HG03280 (cell line): Measurements from ENCODE around the gene TM9SF4.

Experiments
- ATAC-seq: cut with Tn5 transposase; IDR thresholded peaks from one replicate; pipeline ENCODE4 v1.9.1; 2021; ENCODE audit warnings: mild to moderate bottlenecking, moderate library complexity; ENCODE audit not compliant: unreplicated experiment

The TM9SF4 gene

DNA sequence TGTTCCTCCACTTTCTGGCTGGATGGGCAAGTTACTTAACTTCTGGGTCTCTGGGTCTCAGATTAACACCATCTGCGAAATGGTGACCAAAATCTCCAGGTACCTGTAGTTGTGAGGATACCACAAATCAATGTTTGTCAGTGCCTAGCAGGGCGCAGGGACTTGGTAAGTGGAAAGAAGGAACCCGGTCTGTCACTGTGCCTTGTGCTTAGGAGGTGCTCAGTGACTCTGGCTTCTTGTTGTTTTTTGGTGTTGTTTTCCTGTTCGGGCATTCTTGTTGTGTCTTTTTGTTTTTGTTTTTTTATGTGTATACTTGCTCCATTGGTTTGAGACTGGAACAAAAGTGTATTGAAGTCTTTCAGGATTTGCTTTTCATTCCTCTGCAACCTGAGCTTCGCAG is 17.8 kb downstream of the TM9SF4 start:
- ATAC-seq, result no peak

DNA sequence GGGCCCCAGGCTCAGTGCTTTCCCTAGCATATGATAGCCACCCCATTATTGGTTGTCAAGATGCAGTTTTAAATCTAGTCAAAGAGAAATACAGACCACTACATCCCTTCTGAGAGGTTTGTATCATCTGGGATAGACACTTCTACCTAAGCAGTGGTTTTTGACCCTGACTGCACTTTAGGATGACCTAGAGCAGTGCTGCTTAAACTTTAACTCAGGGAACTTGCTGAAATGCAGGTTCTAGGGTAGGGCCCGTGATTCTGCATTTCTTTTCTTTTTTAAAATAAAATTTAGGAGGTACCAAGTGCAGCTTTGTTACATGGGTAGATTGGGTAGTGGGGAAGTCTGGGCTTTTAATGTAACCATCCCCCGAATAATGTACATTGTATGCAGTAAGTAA is 18.7 kb downstream of the TM9SF4 start:
- ATAC-seq, result no peak

DNA sequence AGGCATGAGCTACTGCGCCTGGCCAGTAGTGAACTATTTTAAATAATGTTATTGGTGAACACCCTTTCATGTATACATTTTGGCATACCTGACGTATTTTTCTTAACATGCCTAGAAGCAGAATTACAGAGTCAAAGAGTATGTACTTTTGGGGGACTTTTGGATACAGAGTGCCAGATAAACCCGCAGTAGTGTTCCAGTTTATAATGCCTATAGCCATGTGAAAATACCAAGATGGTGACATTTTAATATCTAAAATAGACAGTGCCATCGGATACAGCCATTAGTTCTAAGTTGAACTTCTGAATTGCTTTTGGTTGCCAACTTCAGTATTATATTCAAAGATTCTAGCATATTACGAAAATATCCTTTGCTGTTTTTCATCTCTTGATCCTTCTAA is 20.3 kb downstream of the TM9SF4 start:
- no peak for ATAC-seq

DNA sequence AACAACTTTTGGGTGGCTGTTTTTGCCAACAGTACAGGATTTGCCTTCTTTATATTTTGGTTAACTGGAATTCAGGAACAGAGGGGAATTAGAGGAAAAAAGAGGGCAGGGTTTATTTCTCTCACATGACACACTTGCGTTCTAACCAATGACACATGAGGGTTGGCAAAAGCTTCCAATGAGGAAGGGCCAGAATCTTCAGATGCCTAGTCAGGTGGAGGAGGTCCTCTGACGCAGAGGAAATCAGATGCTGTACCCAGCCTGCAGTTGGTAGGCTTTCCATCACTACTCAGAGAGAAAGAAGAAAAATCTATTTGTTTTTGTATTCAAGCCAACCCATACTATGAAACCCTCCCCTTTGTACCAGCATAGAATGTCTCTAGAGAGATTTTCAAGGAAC is 20.8 kb downstream of the TM9SF4 start:
- ATAC-seq, result no peak

DNA sequence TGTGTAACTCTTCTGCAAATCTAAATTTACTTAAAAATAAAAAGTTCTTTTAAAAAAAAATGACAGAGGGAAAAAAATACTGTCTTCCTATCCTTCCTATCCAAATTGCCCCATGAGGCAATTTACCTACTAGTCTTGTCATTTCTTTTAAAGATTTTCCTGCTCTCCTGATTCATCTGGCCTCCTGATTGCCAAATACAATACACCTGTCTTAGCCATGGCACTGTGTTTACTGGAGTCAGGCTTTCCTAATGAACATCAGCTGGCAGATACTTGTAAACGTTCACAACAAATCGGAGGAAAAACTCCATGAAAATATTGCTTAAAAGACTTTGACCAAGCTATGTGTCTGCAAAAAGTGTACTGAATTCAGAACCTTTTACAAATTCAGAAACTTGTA is 21.5 kb downstream of the TM9SF4 start:
- no peak for ATAC-seq

DNA sequence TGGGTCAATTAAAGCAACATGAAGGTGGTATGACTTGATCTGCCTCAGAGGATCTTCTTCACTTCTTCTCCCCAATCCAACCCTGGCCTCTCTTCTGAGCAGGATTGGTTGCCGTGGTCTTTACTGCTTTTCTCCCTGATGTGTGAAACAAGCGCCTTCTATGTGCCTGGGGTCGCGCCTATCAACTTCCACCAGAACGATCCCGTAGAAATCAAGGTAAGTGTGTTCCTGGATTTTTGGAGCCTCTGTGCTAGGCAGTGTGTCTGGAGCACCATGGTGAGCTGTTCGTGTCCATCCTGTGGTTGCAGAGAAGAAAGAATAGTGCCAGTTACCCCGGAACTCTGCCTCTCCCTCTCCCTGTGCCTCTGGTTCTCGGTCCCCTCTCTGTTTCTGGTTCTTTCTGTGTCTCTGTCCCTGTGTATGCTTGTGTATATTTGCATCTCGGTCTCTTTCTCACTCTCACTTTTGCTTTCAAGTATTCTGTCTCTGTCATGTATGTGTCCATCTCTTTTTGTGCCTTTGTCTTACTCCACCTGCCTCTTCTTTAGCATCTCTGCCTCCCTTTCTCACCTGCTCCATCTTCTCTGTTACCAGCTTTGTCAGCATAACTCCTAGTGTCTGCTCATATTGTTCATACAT is 23.5 kb downstream of the TM9SF4 start:
- ATAC-seq, result peak; percentile 90

DNA sequence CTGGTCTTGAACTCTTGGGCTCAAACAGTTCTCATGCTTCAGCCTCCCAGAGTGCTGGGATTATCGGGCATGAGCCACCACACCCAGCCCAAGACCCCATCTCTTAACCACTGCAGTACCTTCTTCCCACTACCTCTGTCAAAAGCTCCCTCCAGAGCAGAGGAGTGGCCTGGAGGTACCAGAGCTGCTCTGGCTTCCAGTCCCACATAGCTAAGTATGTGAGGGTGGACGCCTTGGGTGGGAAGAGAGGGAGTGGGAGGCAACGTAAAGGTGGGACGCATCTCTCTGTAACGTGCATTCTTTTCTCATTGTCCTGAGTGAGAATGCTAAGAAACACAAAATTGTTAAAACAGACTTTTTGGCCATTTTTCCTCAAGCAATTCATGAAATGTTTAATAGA is 24.5 kb downstream of the TM9SF4 start:
- ATAC-seq, result no peak

DNA sequence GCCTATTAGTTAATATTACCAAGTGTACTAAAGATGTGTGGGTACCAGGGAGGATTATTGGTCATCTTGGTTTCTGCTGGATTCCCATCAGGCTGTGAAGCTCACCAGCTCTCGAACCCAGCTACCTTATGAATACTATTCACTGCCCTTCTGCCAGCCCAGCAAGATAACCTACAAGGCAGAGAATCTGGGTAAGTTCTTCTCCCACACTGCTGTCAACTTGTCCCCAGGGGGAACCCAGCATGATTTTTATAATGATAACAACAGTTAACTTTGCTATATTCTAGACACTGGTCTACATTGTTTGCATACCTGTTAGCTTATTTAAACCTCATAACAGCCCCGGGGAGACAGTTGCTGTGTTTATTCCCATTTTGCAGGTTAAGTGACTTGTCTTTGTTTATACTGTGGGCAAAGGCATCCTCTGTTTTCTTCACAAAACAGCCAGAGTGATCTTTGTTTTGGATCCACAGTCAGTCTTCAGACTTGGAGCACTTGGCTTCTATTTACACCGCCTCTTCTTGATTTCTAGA is 26.5 kb downstream of the TM9SF4 start:
- ATAC-seq, result no peak

DNA sequence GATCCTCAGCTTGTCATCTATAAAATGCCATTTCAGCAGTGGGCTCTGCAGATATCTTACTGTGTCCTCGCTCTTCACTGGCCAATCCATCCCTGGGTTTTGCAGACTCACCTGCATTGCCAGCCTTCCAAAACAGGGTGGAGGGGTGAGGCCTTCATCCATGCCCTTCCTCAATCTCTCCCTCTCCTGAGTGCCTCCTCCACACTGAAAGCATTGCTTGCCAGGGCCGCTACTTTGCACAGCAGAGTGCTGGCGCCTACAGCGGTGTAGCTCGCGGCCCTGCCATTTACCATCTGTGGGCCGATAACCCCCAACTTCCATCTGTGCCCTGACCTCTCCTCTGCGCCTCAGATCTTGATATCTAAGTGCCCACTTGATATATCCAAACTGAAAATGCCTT is 29.4 kb downstream of the TM9SF4 start:
- no peak for ATAC-seq

DNA sequence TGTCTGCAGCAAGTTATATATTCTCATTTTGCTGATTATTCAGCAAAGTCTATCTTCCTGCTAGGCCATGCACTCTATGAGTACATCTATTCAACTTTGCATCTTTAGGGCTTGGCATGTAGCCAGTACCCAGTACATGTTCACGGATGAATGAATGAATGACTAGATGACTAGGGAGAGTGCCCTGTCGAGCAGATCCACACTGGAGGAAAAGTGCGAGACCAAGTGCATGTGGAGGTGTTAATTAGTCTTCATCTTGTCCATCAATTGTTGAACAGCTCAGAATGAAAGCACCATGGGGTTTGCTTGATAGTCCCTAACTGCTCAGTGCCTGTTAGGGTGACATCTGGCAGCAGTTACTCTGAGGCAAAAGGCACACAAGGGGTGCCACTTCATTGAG is 30.4 kb downstream of the TM9SF4 start:
- ATAC-seq, result no peak

DNA sequence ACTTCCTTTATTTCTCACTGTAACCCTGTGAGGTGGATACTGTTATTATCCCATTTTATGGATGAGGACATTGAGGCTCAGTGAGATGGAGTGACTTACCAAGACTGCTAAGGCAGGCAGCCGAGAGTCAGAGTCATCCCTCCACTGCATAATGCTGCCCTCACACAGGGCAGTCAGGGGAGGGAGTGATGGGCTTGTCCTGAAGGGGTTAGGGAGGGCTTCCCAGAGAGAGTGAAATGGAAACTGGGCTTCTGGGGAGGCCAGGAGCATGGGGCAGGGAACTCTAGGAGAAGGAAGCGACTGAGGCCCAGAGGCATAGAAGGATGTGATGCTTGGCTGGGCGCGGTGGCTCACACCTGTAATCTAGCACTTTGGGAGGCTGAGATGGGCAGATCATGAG is 31.1 kb downstream of the TM9SF4 start:
- no peak for ATAC-seq

DNA sequence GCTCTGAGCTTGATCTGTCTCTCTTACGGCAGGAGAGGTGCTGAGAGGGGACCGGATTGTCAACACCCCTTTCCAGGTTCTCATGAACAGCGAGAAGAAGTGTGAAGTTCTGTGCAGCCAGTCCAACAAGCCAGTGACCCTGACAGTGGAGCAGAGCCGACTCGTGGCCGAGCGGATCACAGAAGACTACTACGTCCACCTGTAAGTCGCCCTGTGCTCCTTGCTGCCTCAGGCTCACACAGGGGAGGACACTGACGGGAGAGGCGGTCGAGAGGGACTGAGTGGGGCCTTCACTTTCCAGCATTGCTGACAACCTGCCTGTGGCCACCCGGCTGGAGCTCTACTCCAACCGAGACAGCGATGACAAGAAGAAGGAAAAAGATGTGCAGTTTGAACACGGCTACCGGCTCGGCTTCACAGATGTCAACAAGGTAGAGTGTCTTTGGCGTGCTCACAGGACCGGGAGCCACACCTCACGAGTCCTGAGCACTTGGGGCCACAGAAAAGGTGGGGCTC is 32.0 kb downstream of the TM9SF4 start:
- no peak for ATAC-seq

DNA sequence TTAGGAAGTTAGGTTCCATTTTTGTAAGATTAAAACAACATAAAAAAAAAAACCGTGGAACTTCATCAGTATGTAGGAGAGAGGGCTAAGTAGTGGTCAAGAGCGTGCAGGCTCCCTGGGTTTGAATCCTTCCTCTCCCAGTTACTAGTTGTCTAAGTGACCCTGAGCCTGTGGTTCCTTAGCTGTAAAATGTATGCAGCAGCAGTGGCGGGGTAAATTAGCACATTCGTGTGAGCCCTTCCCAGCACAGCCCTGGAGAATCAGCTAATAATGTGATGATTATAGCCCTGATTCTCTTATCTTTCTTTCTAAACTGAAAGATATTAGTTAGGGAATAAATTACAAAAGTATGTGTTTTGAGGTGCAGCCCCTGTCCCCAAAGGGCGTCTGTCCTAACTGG is 32.6 kb downstream of the TM9SF4 start:
- no peak for ATAC-seq

DNA sequence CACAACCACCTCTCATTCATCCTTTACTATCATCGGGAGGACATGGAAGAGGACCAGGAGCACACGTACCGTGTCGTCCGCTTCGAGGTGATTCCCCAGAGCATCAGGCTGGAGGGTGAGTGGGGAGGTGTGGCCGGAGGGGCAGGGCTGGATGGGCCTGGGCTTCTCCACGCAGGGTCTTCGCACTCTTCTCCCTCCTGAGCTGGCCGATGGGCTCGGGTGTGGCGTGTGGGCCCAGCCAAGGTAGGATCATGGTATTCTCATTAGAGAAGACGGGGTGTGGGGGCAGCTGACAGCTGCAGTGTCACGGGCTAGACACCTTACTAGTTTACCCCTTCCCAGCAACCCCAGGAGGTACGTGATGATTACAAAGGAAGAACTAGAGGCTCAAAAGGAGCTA is 33.5 kb downstream of the TM9SF4 start:
- ATAC-seq, result no peak

DNA sequence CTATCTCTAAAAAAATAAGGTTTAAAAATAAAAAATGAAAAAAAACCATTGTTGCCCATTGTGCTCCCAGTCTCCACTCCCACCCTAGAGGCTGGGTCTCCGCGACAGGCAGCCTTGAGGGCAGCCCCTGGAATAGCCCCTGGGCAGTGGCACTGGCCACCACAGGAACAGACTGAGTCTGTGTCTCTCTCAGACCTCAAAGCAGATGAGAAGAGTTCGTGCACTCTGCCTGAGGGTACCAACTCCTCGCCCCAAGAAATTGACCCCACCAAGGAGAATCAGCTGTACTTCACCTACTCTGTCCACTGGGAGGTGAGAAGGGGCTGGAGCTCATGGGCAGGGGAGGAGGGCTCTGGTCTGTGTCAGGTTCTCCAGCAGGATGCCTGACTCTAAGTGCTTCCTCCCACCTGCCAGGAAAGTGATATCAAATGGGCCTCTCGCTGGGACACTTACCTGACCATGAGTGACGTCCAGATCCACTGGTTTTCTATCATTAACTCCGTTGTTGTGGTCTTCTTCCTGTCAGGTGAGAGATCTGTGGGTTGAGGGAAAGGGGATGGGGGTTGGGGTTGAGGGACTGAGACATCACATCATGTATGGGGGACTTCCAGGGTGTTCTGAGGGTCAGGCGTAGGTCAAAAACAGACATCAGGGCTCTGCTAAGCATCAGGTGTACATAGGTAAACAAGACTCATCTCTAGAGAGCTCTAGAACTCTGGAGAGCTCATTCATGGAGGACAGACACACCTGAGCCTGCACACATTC is 35.6 kb downstream of the TM9SF4 start:
- no peak for ATAC-seq

DNA sequence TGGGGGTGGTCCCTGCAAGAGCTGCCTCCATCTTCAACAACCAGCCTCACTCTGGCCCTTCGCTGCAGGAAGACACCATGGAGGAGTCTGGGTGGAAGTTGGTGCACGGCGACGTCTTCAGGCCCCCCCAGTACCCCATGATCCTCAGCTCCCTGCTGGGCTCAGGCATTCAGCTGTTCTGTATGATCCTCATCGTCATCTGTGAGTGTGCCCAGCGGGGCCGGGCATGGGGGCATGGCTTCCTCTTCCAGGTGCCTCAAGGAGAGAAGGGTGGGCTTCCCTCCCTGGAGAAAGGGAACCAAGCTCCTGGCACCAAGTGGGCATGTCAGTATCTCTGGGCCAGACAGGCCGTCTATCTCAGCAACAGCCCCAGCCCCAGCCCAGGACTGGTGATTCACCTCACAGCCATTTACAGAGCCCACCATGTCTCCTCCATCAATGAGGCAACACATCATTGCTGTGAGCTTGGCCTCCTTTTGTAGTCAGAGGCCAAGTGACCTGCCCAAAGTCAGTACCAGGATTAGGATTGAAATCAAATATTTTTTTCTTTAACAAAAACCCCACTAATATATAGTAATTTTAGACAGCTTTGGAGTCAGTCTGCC is 40.2 kb downstream of the TM9SF4 start:
- no peak for ATAC-seq

DNA sequence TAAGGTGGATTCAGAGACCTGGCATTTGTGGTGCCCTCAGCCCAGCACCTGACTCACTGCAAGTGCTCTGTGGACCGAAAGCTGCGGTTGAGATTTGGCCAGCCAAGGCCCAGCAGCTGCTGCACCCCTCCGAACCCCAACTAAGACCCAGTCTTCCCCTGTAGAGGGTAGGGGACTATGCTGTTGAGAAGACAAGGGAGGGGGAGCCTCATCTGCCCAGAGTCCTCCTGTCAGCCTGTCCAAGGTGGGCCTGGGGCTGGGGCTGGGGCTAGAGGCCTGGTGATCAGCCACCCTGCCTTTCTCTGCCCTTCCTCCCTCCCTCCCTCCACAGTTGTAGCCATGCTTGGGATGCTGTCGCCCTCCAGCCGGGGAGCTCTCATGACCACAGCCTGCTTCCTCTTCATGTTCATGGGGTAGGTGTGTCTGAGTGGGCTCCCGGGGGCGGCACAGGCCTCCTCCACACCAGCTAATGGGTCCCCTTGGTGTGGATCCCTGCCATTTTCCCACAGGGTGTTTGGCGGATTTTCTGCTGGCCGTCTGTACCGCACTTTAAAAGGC is 40.9 kb downstream of the TM9SF4 start:
- no peak for ATAC-seq

DNA sequence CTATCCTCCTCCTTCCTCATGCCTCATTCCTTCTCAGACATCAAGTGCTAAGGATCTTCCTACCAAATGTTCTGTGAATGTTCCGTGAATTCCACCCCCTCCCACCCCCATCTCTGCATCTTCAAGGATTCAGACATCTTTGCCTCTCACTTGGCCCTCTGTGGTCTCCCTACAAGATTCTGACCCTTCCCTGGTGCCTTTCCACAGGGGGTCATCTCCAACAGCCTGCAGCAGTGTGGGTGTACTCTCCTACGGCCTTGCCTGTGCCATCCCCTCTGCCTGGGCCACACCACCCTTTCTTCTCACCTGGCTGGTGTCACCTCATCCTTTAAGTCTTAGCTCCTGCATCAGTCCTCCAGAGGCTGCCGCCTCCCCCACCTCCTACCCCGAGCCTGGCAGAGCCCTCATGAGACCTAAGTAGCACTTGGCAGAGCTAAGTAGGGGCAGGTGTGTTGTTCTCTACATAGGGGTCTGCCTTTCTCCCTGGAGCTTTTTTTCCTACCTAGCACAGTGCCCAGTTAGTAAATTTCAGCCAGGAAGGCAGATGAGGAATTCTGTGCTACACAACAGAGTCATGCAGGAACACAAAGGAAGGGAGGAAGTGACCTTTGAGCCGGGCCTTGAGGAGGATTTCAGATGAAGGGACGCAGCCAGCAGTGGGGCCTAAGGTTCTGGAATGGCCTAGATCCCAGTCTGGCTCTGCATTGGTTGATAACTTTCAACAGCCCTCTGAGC is 43.1 kb downstream of the TM9SF4 start:
- no peak for ATAC-seq

DNA sequence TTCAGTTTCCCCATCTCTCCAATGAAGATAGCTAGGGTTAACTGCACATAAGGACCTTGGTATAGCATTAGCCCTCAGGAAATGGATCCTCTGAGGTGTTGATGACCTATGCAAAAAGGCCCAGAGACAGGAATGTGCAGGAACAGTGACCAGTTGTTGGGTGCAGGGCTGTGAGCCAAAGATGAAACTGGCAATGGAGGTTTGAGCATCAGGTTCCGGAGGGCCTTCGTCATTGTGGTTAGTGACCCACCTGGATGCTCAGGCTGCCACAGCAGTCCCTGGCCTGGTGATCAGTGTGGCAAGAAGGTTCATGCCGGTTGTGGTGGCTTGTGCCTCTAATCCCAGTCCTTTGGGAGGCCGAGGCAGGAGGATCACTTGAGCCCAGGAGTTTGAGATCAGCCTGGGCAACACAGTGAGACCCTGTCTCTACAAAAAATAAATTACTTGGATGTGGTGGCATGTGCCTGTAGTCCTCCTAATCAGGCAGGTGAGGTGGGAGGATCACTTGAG is 43.7 kb downstream of the TM9SF4 start:
- no peak for ATAC-seq

DNA sequence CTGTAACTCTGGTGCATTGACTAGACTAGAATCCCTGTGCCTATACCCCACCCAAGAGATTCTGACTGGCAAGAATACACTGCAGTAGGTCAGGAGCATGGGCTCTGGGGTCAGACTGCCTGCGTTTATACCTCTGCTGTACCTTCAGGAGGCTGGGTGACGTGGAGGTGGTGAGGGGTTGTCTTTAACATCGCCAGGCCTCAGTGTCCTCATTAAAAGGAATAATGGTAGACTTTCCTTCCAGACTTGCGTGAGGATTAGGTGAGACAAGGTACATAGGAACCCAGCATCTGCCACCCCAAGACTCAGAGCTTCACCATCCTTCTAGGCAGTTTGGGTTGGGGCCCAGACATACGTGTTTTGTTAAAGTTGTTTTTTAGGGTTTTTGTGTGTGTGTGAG is 44.3 kb downstream of the TM9SF4 start:
- ATAC-seq, result no peak
